Endothelial cell of umbilical vein (primary cell): ENCODE data around the gene CHMP1B. TPM values are rescaled to one million over a fixed set of nuclear protein-coding genes. Genes with fewer than 3 reads are reported as not detected.

Source experiments
- BruUV-seq: library from RNA; stranded (reverse); fragments of 400-500 nt; replicated peaks from 2 replicates; lab custom pipeline; 2021; lab: Mats Ljungman, UMichigan
- CTCF ChIA-PET: fragments of 300-600, 350-600 bp; sonication (Branson Sonifier 250); formaldehyde crosslinking; loops from one replicate; lab custom pipeline; 2021; ENCODE audit warnings: antibody characterized with exemption, inconsistent platforms; lab: Charles Lee
- POLR2A ChIA-PET: fragments of 300-600, 350-600 bp; sonication (Branson Sonifier 250); formaldehyde crosslinking; loops from one replicate; lab custom pipeline; 2021; ENCODE audit warnings: antibody characterized with exemption, inconsistent platforms; lab: Charles Lee
- DNase-seq: peaks from one replicate; pipeline ENCODE4 v3.0.0-alpha.2; 2011; ENCODE audit warnings: low read depth, low spot score
- FAIRE-seq: peaks from 2 replicates; lab custom pipeline; 2011; peaks lifted over from hg19 to GRCh38; lab: Jason Lieb, UNC
- H2AFZ ChIP-seq: 2 replicates; pipeline ENCODE4 v1.6.0; 2012; ENCODE audit warnings: low read depth, low read length, control low read depth, inconsistent platforms
- H3K27ac ChIP-seq: 2 replicates; pipeline ENCODE4 v1.5.1; 2011; ENCODE audit warnings: low read depth, mild to moderate bottlenecking, control low read depth, low read length, moderate library complexity; ENCODE audit not compliant: insufficient read depth
- H3K27me3 ChIP-seq, 2 experiments: 2 replicates each; pipeline versions ENCODE4 v1.6.0 to v1.6.1; 2011; ENCODE audit warnings: low read length in 2 of 2, mixed read lengths in 1 of 2; ENCODE audit not compliant: control insufficient read depth in 2 of 2, insufficient read depth in 2 of 2
- H3K36me3 ChIP-seq, 2 experiments: 2 replicates in 1 of 2; 3 replicates in 1 of 2; pipeline ENCODE4 v1.5.1; 2011; ENCODE audit warnings: low read length in 2 of 2, mild to moderate bottlenecking in 1 of 2, moderate library complexity in 1 of 2; ENCODE audit not compliant: control insufficient read depth in 2 of 2, insufficient read depth in 2 of 2; ENCODE audit errors: extremely low read depth in 1 of 2
- H3K4me1 ChIP-seq: 3 replicates; pipeline ENCODE4 v1.5.1; 2011; ENCODE audit warnings: mild to moderate bottlenecking, low read length; ENCODE audit not compliant: control insufficient read depth, insufficient read depth; ENCODE audit errors: extremely low read depth
- H3K4me2 ChIP-seq: 2 replicates; pipeline ENCODE4 v1.6.1; 2011; ENCODE audit warnings: low read length, control low read depth, mixed read lengths; ENCODE audit not compliant: insufficient read depth
- H3K4me3 ChIP-seq, 3 experiments: fragments of 200-600 bp in 1 of 3; sonication (generic), shearing (Covaris generic) in 1 of 3; replicated peaks in 1 of 3; 2 replicates each; pipeline ENCODE4 v1.5.1; 2011 to 2016; ENCODE audit warnings: control low read depth in 3 of 3, low read length in 3 of 3, mild to moderate bottlenecking in 2 of 3, inconsistent platforms in 1 of 3, low read depth in 1 of 3, moderate library complexity in 1 of 3; ENCODE audit not compliant: insufficient read depth in 1 of 3
- H3K79me2 ChIP-seq: 2 replicates; pipeline ENCODE4 v1.6.0; 2012; ENCODE audit warnings: low read length, inconsistent platforms; ENCODE audit not compliant: control insufficient read depth, insufficient read depth
- H3K9ac ChIP-seq: replicated peaks from 2 replicates; pipeline ENCODE3; 2011; ENCODE audit warnings: low read length, control low read depth; ENCODE audit not compliant: insufficient read depth; ENCODE audit errors: extremely low read depth
- H3K9me1 ChIP-seq: replicated peaks from 3 replicates; pipeline ENCODE4 v1.6.0; 2011; ENCODE audit warnings: mild to moderate bottlenecking, low read length; ENCODE audit not compliant: control insufficient read depth, insufficient read depth; ENCODE audit errors: extremely low read depth
- H3K9me3 ChIP-seq: replicated peaks from 2 replicates; pipeline ENCODE4 v1.5.1; 2012; ENCODE audit warnings: low read length, inconsistent platforms; ENCODE audit not compliant: control insufficient read depth, insufficient read depth
- H4K20me1 ChIP-seq: replicated peaks from 2 replicates; pipeline ENCODE3; 2011; ENCODE audit warnings: mild to moderate bottlenecking, low read length; ENCODE audit not compliant: control insufficient read depth, insufficient read depth; ENCODE audit errors: extremely low read depth
- CTCF ChIP-seq, 2 donors: IDR thresholded peaks; 1 replicate in 1 of 2; 2 replicates in 1 of 2; pipeline ENCODE4 v1.5.1; 2011; ENCODE audit warnings: low read length in 2 of 2, mild to moderate bottlenecking in 2 of 2, moderate library complexity in 2 of 2, control low read depth in 1 of 2, inconsistent platforms in 1 of 2, low read depth in 1 of 2; ENCODE audit not compliant: insufficient read depth in 1 of 2; ENCODE audit errors: extremely low read depth in 1 of 2
- EZH2 ChIP-seq: IDR thresholded peaks from 2 replicates; pipeline ENCODE4 v1.6.1; 2012; ENCODE audit warnings: borderline replicate concordance, low read depth, mild to moderate bottlenecking, moderate library complexity, low read length, inconsistent platforms; ENCODE audit not compliant: severe bottlenecking
- FOS ChIP-seq: IDR thresholded peaks from 2 replicates; pipeline ENCODE4 v1.6.1; 2011; ENCODE audit warnings: mild to moderate bottlenecking, low read length, moderate library complexity, borderline replicate concordance; ENCODE audit not compliant: insufficient read depth
- GATA2 ChIP-seq: IDR thresholded peaks from 2 replicates; pipeline ENCODE4 v1.7.0; 2011; ENCODE audit warnings: low read depth, mild to moderate bottlenecking, moderate library complexity, mixed read lengths, low read length; ENCODE audit not compliant: insufficient read length, insufficient read depth
- JUN ChIP-seq: IDR thresholded peaks from 2 replicates; pipeline ENCODE4 v1.6.1; 2011; ENCODE audit warnings: borderline replicate concordance, low read depth; ENCODE audit not compliant: insufficient read length, insufficient read depth
- MAX ChIP-seq: IDR thresholded peaks from 2 replicates; pipeline ENCODE4 v1.6.1; 2011; ENCODE audit not compliant: insufficient read depth, insufficient read length
- MYC ChIP-seq: IDR thresholded peaks from one replicate; pipeline ENCODE4 v1.6.1; 2011; ENCODE audit warnings: mild to moderate bottlenecking, low read depth, low read length
- POLR2A ChIP-seq: IDR thresholded peaks from 2 replicates; pipeline ENCODE4 v1.6.1; 2012; ENCODE audit warnings: low read depth, mild to moderate bottlenecking, control low read depth, low read length
- POLR2AphosphoS5 ChIP-seq: IDR thresholded peaks from 2 replicates; pipeline ENCODE4 v1.6.1; 2012; ENCODE audit warnings: low read depth, mild to moderate bottlenecking, control low read depth, low read length, moderate library complexity; ENCODE audit not compliant: insufficient read depth
- dilution Hi-C: fragments of 300-500 bp; cut with MboI; formaldehyde crosslinking; loops from one replicate; pipeline ENCODE4 v1.15.0; 2019; ENCODE audit warnings: low sequenced_read_pairs; ENCODE audit not compliant: extremely low pct_ligation_motif_present
- intact Hi-C: fragments of 100-400 bp; cut with micrococcal nuclease; formaldehyde crosslinking; loops from one replicate; pipeline ENCODE4 v1.10.0; 2022
- polyA plus RNA-seq, 4 experiments: library from polyadenylated mRNA; depleted of rRNA in 3 of 4; stranded (reverse) in 3 of 4; unstranded in 1 of 4; fragments of >200 nt; gene quantifications; 2 replicates each; pipeline versions ENCODE4 v1.2.1 to v1.2.3, GENCODE V29; 2011 to 2012; ENCODE audit warnings: missing spikeins in 1 of 4
- total RNA-seq: library from RNA; stranded (reverse); gene quantifications from 2 replicates; pipeline ENCODE4 v1.2.3, GENCODE V29; 2021

Gene CHMP1B
- total and polyA plus RNA-seq, 2 donors (not counting 3 experiments of a cell fraction or from before 2014, with no cell fraction given), result 24.0 to 27.0 TPM

GRCh38 chr18:11868230-11868629, 17.0 kb downstream of the CHMP1B start:
- ChIA-PET CTCF (no interaction called here), POLR2A (no interaction called here)
- H3K4me2 ChIP-seq, result no peak overlapping the region
- dilution Hi-C loops (no loop called here), intact Hi-C loops (no loop called here)
- no peaks in the 10 kb centered on the region for H3K36me3 ChIP-seq
- TF ChIP-seq CTCF (IDR thresholded peaks at IDR 0.05; ENCODE audit: extremely low read depth in 1 of 2, insufficient read depth in 1 of 2, low read depth in 1 of 2, low read length in 2 of 2) (no peak), POLR2AphosphoS5 (no peak), FOS (no peak), JUN (no peak), MYC (no peak)
- FAIRE-seq (no peak), DNase-seq (no peak)
- H3K9ac ChIP-seq, result no peak overlapping the region
- peaks cover 0 to 6% of the 10 kb centered on the region in 2 experiments for H3K27me3 ChIP-seq
- H3K9me1 ChIP-seq, result no peaks in the 10 kb centered on the region
- H3K79me2 ChIP-seq, result no peaks in the 10 kb centered on the region
- H3K9me3 ChIP-seq, result no peaks in the 10 kb centered on the region
- H3K4me1 ChIP-seq, result no peaks in the 10 kb centered on the region
- H4K20me1 ChIP-seq, result no peaks in the 10 kb centered on the region
- H2AFZ ChIP-seq, result no peak overlapping the region
- H3K27ac ChIP-seq, result no peak overlapping the region
- no TSS peak for BruUV-seq
- no peak overlapping the region for H3K4me3 ChIP-seq

- Histone ChIP-seq H3K4me2 (no peak overlapping the region), H3K36me3 (no peaks in the 10 kb centered on the region), H3K9me1 (no peaks in the 10 kb centered on the region), H3K79me2 (no peaks in the 10 kb centered on the region), H3K27ac (no peak overlapping the region), H3K4me3 (no peak overlapping the region), H3K4me1 (no peaks in the 10 kb centered on the region), H4K20me1 (no peaks in the 10 kb centered on the region), H3K9me3 (no peaks in the 10 kb centered on the region), H3K27me3 (peaks cover 0 to 6% of the 10 kb centered on the region in 2 experiments), H2AFZ (no peak overlapping the region), H3K9ac (no peak overlapping the region)
- TF ChIP-seq FOS (no peak), EZH2 (no peak), MYC (no peak), MAX (no peak), JUN (no peak), POLR2A (no peak), CTCF (IDR thresholded peaks at IDR 0.05; ENCODE audit: extremely low read depth in 1 of 2, insufficient read depth in 1 of 2, low read depth in 1 of 2, low read length in 2 of 2) (no peak), GATA2 (no peak), POLR2AphosphoS5 (no peak)
- no peak for DNase-seq
- no TSS peak for BruUV-seq
- intact Hi-C loops (no loop called here), dilution Hi-C loops (no loop called here)
- CTCF ChIA-PET, result interaction anchor here (1.3 to 4.0 kb wide), 2 partner anchors 131 to 139 kb away, joined by 3 to 33 read pairs; no protein-coding TSS in a partner anchor
- POLR2A ChIA-PET, result no interaction called here
- FAIRE-seq, result no peak
These were observed 20.3 kb downstream of the CHMP1B start for GRCh38 chr18:11871501-11871900.
